HepG2 (cell line): ENCODE data around the gene RHBDL1. TPM values are rescaled to one million over a fixed set of nuclear protein-coding genes. Genes with fewer than 3 reads are reported as not detected.

Experiments used
- ARID5B ChIP-seq: IDR thresholded peaks from 2 replicates; pipeline ENCODE4 v1.4.0; 2020; ENCODE audit warnings: mild to moderate bottlenecking, missing genetic modification reagents
- ATM ChIP-seq: fragments of 450-650 bp; IDR thresholded peaks from 2 replicates; pipeline ENCODE4 v1.7.1; 2017; ENCODE audit warnings: mild to moderate bottlenecking, borderline replicate concordance
- CEBPG ChIP-seq: IDR thresholded peaks from 2 replicates; pipeline ENCODE4 v1.6.1; 2016
- DR1 ChIP-seq: sonication (generic); formaldehyde crosslinking; IDR thresholded peaks from 2 replicates; pipeline ENCODE4 v1.8.0; 2021; ENCODE audit warnings: mild to moderate bottlenecking, missing genetic modification reagents, inconsistent platforms
- FOXC1 ChIP-seq: sonication (generic); formaldehyde crosslinking; IDR thresholded peaks from 2 replicates; pipeline ENCODE4 v1.8.0; 2022; ENCODE audit warnings: mild to moderate bottlenecking, missing genetic modification reagents, borderline replicate concordance
- FOXJ3 ChIP-seq: sonication (generic); formaldehyde crosslinking; IDR thresholded peaks from 2 replicates; pipeline ENCODE4 v1.4.0; 2020; ENCODE audit warnings: missing genetic modification reagents, mild to moderate bottlenecking, borderline replicate concordance
- GTF3A ChIP-seq: sonication (generic); formaldehyde crosslinking; conservative IDR thresholded peaks from 2 replicates; pipeline ENCODE4 v1.4.0; 2020; ENCODE audit warnings: mild to moderate bottlenecking, missing genetic modification reagents
- HDAC2 ChIP-seq: sonication (generic); formaldehyde crosslinking; IDR thresholded peaks from 2 replicates; pipeline ENCODE4 v1.4.0; 2020; ENCODE audit warnings: missing genetic modification reagents
- HMGXB4 ChIP-seq, 2 experiments: sonication (generic) in 1 of 2; formaldehyde crosslinking in 1 of 2; IDR thresholded peaks; 2 replicates each; pipeline versions ENCODE4 v1.4.0 to v1.6.1; 2018 to 2020; ENCODE audit warnings: missing genetic modification reagents in 2 of 2, borderline replicate concordance in 1 of 2, low read depth in 1 of 2, mild to moderate bottlenecking in 1 of 2, missing biosample characterization in 1 of 2
- KDM3A ChIP-seq: IDR thresholded peaks from 2 replicates; pipeline ENCODE4 v1.6.1; 2018; ENCODE audit warnings: low read depth, missing compliant biosample characterization
- KLF15 ChIP-seq: sonication (generic); formaldehyde crosslinking; IDR thresholded peaks from 2 replicates; pipeline ENCODE4 v1.8.1; 2023; ENCODE audit warnings: borderline replicate concordance, mild to moderate bottlenecking, inconsistent platforms, missing genetic modification reagents, mixed read lengths
- MAFK ChIP-seq, 2 experiments: IDR thresholded peaks in 1 of 2; conservative IDR thresholded peaks in 1 of 2; 2 replicates each; pipeline ENCODE4 v1.6.1; 2011; ENCODE audit warnings: improper control_type of control experiment in 2 of 2, low read length in 2 of 2
- MEIS2 ChIP-seq: sonication (generic); formaldehyde crosslinking; IDR thresholded peaks from 2 replicates; pipeline ENCODE4 v1.9.0; 2021; ENCODE audit warnings: mild to moderate bottlenecking, missing genetic modification reagents
- NFIC ChIP-seq: IDR thresholded peaks from 2 replicates; pipeline ENCODE4 v1.6.1; 2012; ENCODE audit warnings: mild to moderate bottlenecking, low read length, inconsistent platforms
- SIN3B ChIP-seq: fragments of 150-350 bp; IDR thresholded peaks from 2 replicates; pipeline ENCODE4 v1.6.1; 2014; ENCODE audit warnings: low read length
- SP2 ChIP-seq: sonication (generic); formaldehyde crosslinking; IDR thresholded peaks from 2 replicates; pipeline ENCODE4 v1.5.1; 2020; ENCODE audit warnings: mild to moderate bottlenecking, missing genetic modification reagents
- ZFX ChIP-seq: sonication (generic); formaldehyde crosslinking; IDR thresholded peaks from 2 replicates; pipeline ENCODE4 v1.4.0; 2020; ENCODE audit warnings: mild to moderate bottlenecking, low read depth, missing genetic modification reagents, moderate library complexity
- ZKSCAN8 ChIP-seq: IDR thresholded peaks from 2 replicates; pipeline ENCODE4 v1.6.1; 2016; ENCODE audit warnings: borderline replicate concordance, missing genetic modification reagents, missing compliant biosample characterization
- ZNF160 ChIP-seq: sonication (generic); formaldehyde crosslinking; IDR thresholded peaks from 2 replicates; pipeline ENCODE4 v1.8.0; 2022; ENCODE audit warnings: mild to moderate bottlenecking, inconsistent platforms, missing genetic modification reagents
- ZNF33B ChIP-seq: sonication (generic); formaldehyde crosslinking; IDR thresholded peaks from 2 replicates; pipeline ENCODE4 v1.5.1; 2020; ENCODE audit warnings: mild to moderate bottlenecking, missing genetic modification reagents
- ZNF430 ChIP-seq: sonication (generic); formaldehyde crosslinking; IDR thresholded peaks from 2 replicates; pipeline ENCODE4 v1.9.0; 2021; ENCODE audit warnings: mild to moderate bottlenecking, missing genetic modification reagents
- ZNF670 ChIP-seq: sonication (generic); formaldehyde crosslinking; IDR thresholded peaks from 2 replicates; pipeline ENCODE4 v1.8.0; 2022; ENCODE audit warnings: mild to moderate bottlenecking, missing genetic modification reagents, borderline replicate concordance
- ZNF850 ChIP-seq: sonication (generic); formaldehyde crosslinking; conservative IDR thresholded peaks from 2 replicates; pipeline ENCODE4 v1.9.0; 2021; ENCODE audit warnings: mild to moderate bottlenecking, missing genetic modification reagents
- polyA plus RNA-seq, 8 experiments: library from polyadenylated mRNA; depleted of rRNA in 3 of 8; stranded (reverse) in 7 of 8; unstranded in 1 of 8; fragments of >200 nt; fragmentation: Illumina TruSeq in 4 of 8; extraction: Trizol in 4 of 8; gene quantifications; 2 replicates each; pipeline versions ENCODE4 v1.2.1 to v1.2.3, GENCODE V29; 2011 to 2016; ENCODE audit warnings: low read depth in 4 of 8, missing spikeins in 1 of 8, mixed read lengths in 1 of 8; ENCODE audit not compliant: insufficient read depth in 1 of 8
- total RNA-seq, 5 experiments: library from RNA; depleted of rRNA; stranded (reverse); fragments of >200 nt; fragmentation: Illumina TruSeq; extraction: Trizol; gene quantifications; 2 replicates each; pipeline ENCODE4 v1.2.3, GENCODE V29; 2016; ENCODE audit warnings: low read depth in 1 of 5
- TF ChIP-seq, protein P1 (sequence below): IDR thresholded peaks from 2 replicates; pipeline ENCODE4 v1.6.1; 2016; ENCODE audit warnings: missing genetic modification reagents, missing compliant biosample characterization

Gene RHBDL1
- total and polyA plus RNA-seq, 2 of the 13 experiments (the other 11 are each of a cell fraction or from before 2014, with no cell fraction given) = 1.8 to 3.8 TPM

DNA sequence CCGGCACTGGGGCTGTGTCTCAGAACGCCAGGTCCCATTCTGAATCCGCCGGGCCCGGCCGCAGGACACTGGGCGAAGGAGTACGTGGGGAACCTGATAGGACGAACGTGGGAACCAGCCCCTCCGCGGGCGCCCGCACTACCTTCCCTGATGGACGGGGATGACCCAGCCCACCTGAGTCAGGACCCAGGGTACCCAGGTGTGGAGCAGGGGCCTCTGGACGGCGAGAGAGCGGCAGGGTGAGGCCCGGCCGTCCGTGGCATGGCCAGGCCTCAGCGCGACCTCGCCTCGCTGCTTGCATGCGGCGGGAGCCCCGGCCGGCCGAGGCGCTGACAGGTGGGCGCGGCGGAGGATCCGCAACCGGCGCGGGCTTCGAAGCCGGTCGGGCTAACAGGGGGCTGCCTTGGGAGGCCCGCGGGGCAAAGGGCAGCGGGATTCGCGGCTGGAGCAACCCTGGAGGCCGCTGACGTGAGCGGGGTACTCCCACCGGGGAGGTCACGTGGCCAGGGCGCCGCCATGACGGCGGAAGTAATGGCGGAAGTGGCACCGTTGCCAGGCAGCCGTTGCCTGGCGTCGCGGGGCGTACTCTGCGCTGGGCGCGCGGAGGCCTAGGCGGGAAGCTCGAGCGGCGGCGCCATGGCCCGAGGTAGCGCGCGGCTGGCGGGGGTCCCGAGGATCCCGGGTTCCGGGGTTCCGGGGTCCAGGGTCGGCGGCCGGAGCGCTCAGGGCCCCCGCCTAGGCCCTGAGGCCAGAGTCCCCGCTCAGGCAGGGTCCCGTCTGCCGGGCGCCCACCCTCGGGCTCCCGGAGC is 26.5 kb upstream of the RHBDL1 start, which contains the start of gene WDR90 (continued):
- peak; percentile 62 to 88 for TF ChIP-seq HMGXB4 (CRISPR knock-in tag; IDR thresholded peaks at IDR 0.05; ENCODE audit: borderline replicate concordance in 1 of 2, low read depth in 1 of 2)
- TF ChIP-seq ZNF850 = no peak
- TF ChIP-seq KLF15 = no peak; the same call in 1 of the 2 replicates
- no peak for TF ChIP-seq ZNF33B
- TF ChIP-seq ZNF670 (CRISPR knock-in tag) = peak; percentile 45; the same call in 1 of the 2 replicates
- no peak for TF ChIP-seq MEIS2 (CRISPR knock-in tag)
- TF ChIP-seq ZFX (CRISPR knock-in tag) = peak; percentile 98
- TF ChIP-seq ARID5B (CRISPR knock-in tag) = peak; percentile 51
- TF ChIP-seq, protein P1, sequence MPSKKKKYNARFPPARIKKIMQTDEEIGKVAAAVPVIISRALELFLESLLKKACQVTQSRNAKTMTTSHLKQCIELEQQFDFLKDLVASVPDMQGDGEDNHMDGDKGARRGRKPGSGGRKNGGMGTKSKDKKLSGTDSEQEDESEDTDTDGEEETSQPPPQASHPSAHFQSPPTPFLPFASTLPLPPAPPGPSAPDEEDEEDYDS (CRISPR knock-in tag) = peak; percentile 75; the same call in 1 of the 2 replicates
- no peak for TF ChIP-seq NFIC
- peak; percentile 98 for TF ChIP-seq FOXC1 (CRISPR knock-in tag)
- peak; percentile 67; the same call in 1 of the 2 replicates for TF ChIP-seq ZNF430
- TF ChIP-seq ATM = no peak
- peak; percentile 85 for TF ChIP-seq SIN3B
- TF ChIP-seq GTF3A (CRISPR knock-in tag) = 0 out of 2 replicates have a peak, but pooled peaks have one; percentile 86
- no peak for TF ChIP-seq ZKSCAN8
- peak; percentile 47 for TF ChIP-seq CEBPG (CRISPR knock-in tag)
- peak; percentile 71; the same call in 1 of the 2 replicates for TF ChIP-seq DR1 (CRISPR knock-in tag)
- TF ChIP-seq MAFK (conservative IDR thresholded peaks at IDR 0.05 in 1 of 2, IDR thresholded peaks at IDR 0.05 in 1 of 2; ENCODE audit: low read length in 2 of 2) = no peak
- TF ChIP-seq HDAC2 (CRISPR knock-in tag) = peak; percentile 60; the same call in 1 of the 2 replicates
- peak; percentile 83 for TF ChIP-seq KDM3A (CRISPR knock-in tag)
- peak; percentile 61 for TF ChIP-seq SP2 (CRISPR knock-in tag)
- TF ChIP-seq FOXJ3 (CRISPR knock-in tag) = no peak
- TF ChIP-seq ZNF160 (CRISPR knock-in tag) = peak; percentile 57; the same call in 1 of the 2 replicates
